ENCODE results near the gene SIGLEC9.

- TF ChIP-seq CTCF (IDR thresholded peaks at IDR 0.05; ENCODE audit: low read length) = no peak
- no peak for TF ChIP-seq EZH2 (IDR thresholded peaks at IDR 0.05; ENCODE audit: borderline replicate concordance, low read length)
Measured at GRCh38 chr19:51143486-51143885, 18.8 kb downstream of the SIGLEC9 start.
